K562 (cell line): ENCODE measurements around the gene FBXO4. TPM values are rescaled to one million over a fixed set of nuclear protein-coding genes. Genes with fewer than 3 reads are reported as not detected.

Source experiments
- BACH1 ChIP-seq: fragments of 200-800 bp; sonication (Bioruptor generic); IDR thresholded peaks from 2 replicates; pipeline ENCODE4 v1.6.1; 2016; ENCODE audit warnings: missing genetic modification characterization, missing compliant biosample characterization
- CHAMP1 ChIP-seq: fragments of 450-650 bp; IDR thresholded peaks from 2 replicates; pipeline ENCODE4 v1.6.1; 2016; ENCODE audit warnings: mild to moderate bottlenecking
- E4F1 ChIP-seq: fragments of 250-450 bp; sonication (Bioruptor Pico); IDR thresholded peaks from 2 replicates; pipeline ENCODE4 v1.5.0; 2021; ENCODE audit warnings: mild to moderate bottlenecking, borderline replicate concordance
- FOXK1 ChIP-seq: sonication (generic); formaldehyde crosslinking; IDR thresholded peaks from 2 replicates; pipeline ENCODE4 v1.8.0; 2022; ENCODE audit warnings: missing genetic modification reagents, mild to moderate bottlenecking, borderline replicate concordance
- IRF9 ChIP-seq: fragments of 450-650 bp; IDR thresholded peaks from 2 replicates; pipeline ENCODE4 v1.6.1; 2016; ENCODE audit warnings: missing biosample characterization, missing genetic modification characterization
- MBD2 ChIP-seq: sonication (generic); IDR thresholded peaks from 2 replicates; pipeline ENCODE4 v1.6.1; 2016; ENCODE audit warnings: low read depth, borderline replicate concordance
- PRDM10 ChIP-seq: fragments of 450-650 bp; IDR thresholded peaks from 2 replicates; pipeline ENCODE4 v1.6.1; 2018; ENCODE audit not compliant: partially characterized antibody
- RBBP5 ChIP-seq: fragments of 200-600 bp; sonication (generic); IDR thresholded peaks from 2 replicates; pipeline ENCODE4 v1.6.1; 2012; ENCODE audit warnings: borderline replicate concordance, mild to moderate bottlenecking, low read length, control low read depth, inconsistent platforms; ENCODE audit not compliant: insufficient read depth, poor library complexity, severe bottlenecking
- RBM39 ChIP-seq: fragments of 200-400 bp; formaldehyde crosslinking; optimal IDR thresholded peaks from 2 replicates; pipeline ENCODE3; 2018; ENCODE audit warnings: low read depth, low read length
- TBP ChIP-seq: optimal IDR thresholded peaks from 2 replicates; pipeline ENCODE3; 2011; ENCODE audit warnings: low read depth, low read length, improper control_type of control experiment
- UBTF ChIP-seq, 2 experiments: IDR thresholded peaks; 2 replicates each; pipeline ENCODE4 v1.6.1; 2012; ENCODE audit warnings: improper control_type of control experiment in 2 of 2, low read depth in 2 of 2, low read length in 2 of 2, borderline replicate concordance in 1 of 2
- WHSC1 ChIP-seq: IDR thresholded peaks from one replicate; pipeline ENCODE4 v1.6.1; 2012; ENCODE audit warnings: low read length, control low read depth, inconsistent platforms
- ZNF445 ChIP-seq: fragments of 250-450 bp; sonication (Bioruptor Pico); IDR thresholded peaks from 2 replicates; pipeline ENCODE4 v1.4.0; 2020; ENCODE audit warnings: low read depth, mild to moderate bottlenecking, moderate library complexity
- polyA plus RNA-seq, 8 experiments: library from polyadenylated mRNA; depleted of rRNA in 4 of 8; stranded (reverse) in 5 of 8; unstranded in 3 of 8; fragments of >200 nt; fragmentation: Nextera tagmentation in 2 of 8; fragmentation: Illumina TruSeq in 1 of 8; extraction: Ambion mirVana in 2 of 8; extraction: Trizol in 1 of 8; gene quantifications; 2 replicates each; pipeline versions ENCODE4 v1.2.1 to v1.2.3, GENCODE V29; 2011 to 2014; ENCODE audit warnings: inconsistent platforms in 1 of 8, missing spikeins in 1 of 8
- total RNA-seq, 7 experiments: library from RNA; depleted of rRNA in 6 of 7; stranded (reverse); fragments of >200 nt in 6 of 7; fragmentation: Illumina TruSeq in 2 of 7; extraction: Trizol in 2 of 7; gene quantifications; 2 replicates each; pipeline versions ENCODE4 v1.2.1 to v1.2.3, GENCODE V29; 2011 to 2021; ENCODE audit warnings: low replicate concordance in 1 of 7

FBXO4 gene
- total and polyA plus RNA-seq, 9 of the 15 experiments (the other 6 are each of a cell fraction or from before 2014, with no cell fraction given): 5.9 to 33.4 (median 19.6) TPM

GRCh38 chr5:41924872-41925554 lies at the start of gene FBXO4 (continued):
- peak; percentile 91; the same call in 1 of the 2 replicates for TF ChIP-seq FOXK1
- no peak for TF ChIP-seq WHSC1
- peak; percentile 91 for TF ChIP-seq TBP
- no peak for TF ChIP-seq BACH1
- no peak for TF ChIP-seq PRDM10
- TF ChIP-seq IRF9 (tag): no peak
- peak; percentile 78; the same call in 1 of the 2 replicates for TF ChIP-seq CHAMP1
- TF ChIP-seq RBBP5: peak; percentile 93
- peak; percentile 49; the same call in 1 of the 2 replicates for TF ChIP-seq MBD2
- peak; percentile 78 to 95; a peak in 3 of 4 replicates for TF ChIP-seq UBTF (IDR thresholded peaks at IDR 0.05; ENCODE audit: borderline replicate concordance in 1 of 2, low read depth in 2 of 2, low read length in 2 of 2)
- no peak for TF ChIP-seq E4F1
- TF ChIP-seq ZNF445: peak; percentile 26; the same call in 1 of the 2 replicates
- TF ChIP-seq RBM39: peak; percentile 85
